ENCODE measurements around the gene ANKRD11. TPM values are rescaled to one million over a fixed set of nuclear protein-coding genes. Genes with fewer than 3 reads are reported as not detected.
A peak's percentile ranks its signal among the peaks of the same experiment; 100 is the strongest.

ANKRD11 gene
- total RNA-seq, 1 donor from 2014 or later, result 63.8 TPM

DNA sequence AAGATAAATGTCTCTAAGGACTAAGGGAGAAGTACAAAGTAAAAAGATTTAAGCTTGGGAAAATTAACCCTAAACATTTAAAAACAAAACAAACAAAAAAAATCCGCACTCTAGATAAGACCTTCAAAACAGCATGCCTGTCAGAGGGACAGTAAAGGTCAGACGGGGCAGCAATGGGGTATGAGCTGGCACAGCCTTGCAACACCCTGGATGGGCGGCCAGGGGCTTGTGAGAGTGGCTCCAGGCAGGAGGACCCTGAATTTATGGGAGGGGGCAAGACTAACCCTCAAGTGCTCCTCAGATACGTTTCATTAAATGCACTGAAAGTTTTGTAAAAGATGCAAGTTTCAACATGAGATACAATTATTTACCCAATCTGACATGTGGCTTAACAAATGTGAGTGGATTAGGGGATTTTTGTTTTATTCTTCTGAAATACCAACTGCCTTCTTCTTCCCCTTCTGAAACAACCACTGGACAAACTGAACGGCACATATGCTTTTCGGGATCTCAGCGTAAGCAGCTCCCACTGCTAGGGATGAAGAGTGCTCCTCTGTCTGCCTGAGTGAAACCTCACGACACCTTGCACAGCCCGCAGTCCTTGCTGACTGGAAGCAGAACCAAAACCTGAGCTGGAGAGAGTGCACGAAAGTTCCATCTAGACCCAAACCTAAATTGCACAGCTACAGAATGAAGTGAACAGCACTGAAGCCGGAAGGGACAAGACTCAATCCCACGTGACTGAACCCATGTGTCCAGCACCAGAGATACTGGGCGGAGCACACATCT lies 128.4 kb downstream of the ANKRD11 start:
- DNase-seq, result no peak
- intact Hi-C loops (cut with micrococcal nuclease), result no loop called here
- Histone ChIP-seq H3K9me3 (replicated peaks) (no peaks in the 10 kb centered on the region), H3K27ac (replicated peaks) (peak overlapping the region; percentile 36), H3K36me3 (no peaks in the 10 kb centered on the region), H3K4me3 (no peak overlapping the region), H3K4me1 (peaks cover 92% of the 10 kb centered on the region), H3K27me3 (ENCODE audit: low read depth) (no peaks in the 10 kb centered on the region)
- TF ChIP-seq, protein P1, sequence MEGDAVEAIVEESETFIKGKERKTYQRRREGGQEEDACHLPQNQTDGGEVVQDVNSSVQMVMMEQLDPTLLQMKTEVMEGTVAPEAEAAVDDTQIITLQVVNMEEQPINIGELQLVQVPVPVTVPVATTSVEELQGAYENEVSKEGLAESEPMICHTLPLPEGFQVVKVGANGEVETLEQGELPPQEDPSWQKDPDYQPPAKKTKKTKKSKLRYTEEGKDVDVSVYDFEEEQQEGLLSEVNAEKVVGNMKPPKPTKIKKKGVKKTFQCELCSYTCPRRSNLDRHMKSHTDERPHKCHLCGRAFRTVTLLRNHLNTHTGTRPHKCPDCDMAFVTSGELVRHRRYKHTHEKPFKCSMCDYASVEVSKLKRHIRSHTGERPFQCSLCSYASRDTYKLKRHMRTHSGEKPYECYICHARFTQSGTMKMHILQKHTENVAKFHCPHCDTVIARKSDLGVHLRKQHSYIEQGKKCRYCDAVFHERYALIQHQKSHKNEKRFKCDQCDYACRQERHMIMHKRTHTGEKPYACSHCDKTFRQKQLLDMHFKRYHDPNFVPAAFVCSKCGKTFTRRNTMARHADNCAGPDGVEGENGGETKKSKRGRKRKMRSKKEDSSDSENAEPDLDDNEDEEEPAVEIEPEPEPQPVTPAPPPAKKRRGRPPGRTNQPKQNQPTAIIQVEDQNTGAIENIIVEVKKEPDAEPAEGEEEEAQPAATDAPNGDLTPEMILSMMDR (IDR thresholded peaks at IDR 0.05; ENCODE audit: borderline replicate concordance), result no peak

DNA sequence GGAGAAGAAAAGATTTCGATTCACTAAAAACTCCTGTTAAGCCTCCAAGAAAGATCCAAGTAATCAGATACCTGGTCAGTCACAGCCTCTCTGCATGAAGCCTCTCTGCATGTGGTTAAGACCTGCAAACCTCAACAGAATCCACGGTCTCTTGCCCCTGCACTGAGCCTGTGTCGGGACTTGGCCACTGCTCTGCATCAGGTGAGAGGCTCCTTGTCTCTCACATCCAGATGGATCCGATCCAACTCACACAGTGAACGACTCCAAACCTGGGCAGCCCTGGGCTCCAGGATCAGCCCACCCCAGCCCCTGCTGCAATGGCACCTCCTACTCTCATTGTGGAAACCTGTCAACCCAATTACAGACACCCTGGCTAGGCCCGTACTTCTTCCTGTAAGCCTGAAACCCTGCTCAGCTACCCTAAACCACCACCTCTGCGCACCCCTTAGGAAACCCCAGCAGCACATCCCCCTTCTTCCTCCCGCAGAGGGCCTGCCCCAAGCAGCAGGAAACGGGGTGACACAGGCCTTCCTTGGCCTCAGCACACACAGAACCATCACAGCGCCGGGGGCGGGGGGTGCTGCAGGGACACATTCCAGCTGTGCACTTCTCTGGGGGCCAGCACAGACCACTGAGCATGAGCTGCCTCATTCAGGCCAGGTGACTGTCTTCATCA lies 129.5 kb downstream of the ANKRD11 start:
- H3K4me1 ChIP-seq, result peaks cover 94% of the 10 kb centered on the region
- H3K9me3 ChIP-seq (replicated peaks), result no peaks in the 10 kb centered on the region
- intact Hi-C loops (cut with micrococcal nuclease), result no loop called here
- H3K27me3 ChIP-seq (ENCODE audit: low read depth), result no peaks in the 10 kb centered on the region
- no peak overlapping the region for H3K4me3 ChIP-seq
- H3K27ac ChIP-seq (replicated peaks), result peak overlapping the region; percentile 36
- no peaks in the 10 kb centered on the region for H3K36me3 ChIP-seq
- TF ChIP-seq, protein P1 (IDR thresholded peaks at IDR 0.05; ENCODE audit: borderline replicate concordance), result no peak
- no peak for DNase-seq

DNA sequence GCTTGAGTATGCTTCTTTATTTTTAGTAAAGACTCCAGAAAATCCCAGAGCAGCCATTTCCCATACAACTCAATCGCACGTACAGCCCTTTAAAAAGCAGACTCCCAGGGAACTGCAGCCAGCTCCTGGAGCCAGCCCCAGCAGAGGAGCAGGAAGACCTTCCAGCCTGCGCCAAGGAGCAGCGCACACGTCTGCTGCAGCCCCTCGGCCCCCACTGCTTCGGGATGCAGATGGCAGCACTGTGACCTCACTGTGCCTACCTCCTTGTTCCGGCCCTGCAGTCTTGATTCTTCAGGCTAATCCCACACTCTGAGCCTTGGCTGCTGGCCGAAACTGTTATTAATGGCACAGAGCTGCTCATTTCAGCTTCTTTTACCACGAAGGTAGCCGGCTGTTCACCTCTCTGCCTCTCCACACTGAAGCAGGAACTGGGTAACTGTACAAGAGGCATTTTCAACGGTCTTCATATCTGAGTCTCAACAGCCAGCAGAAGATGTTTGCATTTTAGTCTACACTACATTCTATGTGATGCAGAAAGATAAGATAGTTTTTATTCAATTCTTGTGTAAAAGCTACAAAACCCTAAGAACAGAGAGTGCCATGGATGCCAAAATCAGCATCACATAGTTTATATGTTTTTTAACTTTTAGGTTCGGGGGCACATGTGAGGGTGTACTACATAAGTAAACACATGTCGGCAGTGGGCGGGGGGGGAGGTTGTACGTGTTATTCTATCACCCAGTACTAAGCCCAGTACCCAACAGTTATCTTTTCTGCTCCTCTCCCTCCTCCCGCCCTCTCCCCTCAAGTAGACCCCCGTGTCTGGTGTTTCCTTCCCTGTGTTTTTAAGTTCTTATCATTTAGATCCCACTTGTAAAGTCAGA lies 130.9 kb downstream of the ANKRD11 start:
- no peaks in the 10 kb centered on the region for H3K9me3 ChIP-seq (replicated peaks)
- peaks cover 98% of the 10 kb centered on the region for H3K4me1 ChIP-seq
- H3K27me3 ChIP-seq (ENCODE audit: low read depth), result no peaks in the 10 kb centered on the region
- no peaks in the 10 kb centered on the region for H3K36me3 ChIP-seq
- DNase-seq, result no peak
- peak overlapping the region; percentile 32 for H3K27ac ChIP-seq (replicated peaks)
- TF ChIP-seq, protein P1 (IDR thresholded peaks at IDR 0.05; ENCODE audit: borderline replicate concordance), result no peak
- intact Hi-C loops (cut with micrococcal nuclease), result no loop called here
- no peak overlapping the region for H3K4me3 ChIP-seq

DNA sequence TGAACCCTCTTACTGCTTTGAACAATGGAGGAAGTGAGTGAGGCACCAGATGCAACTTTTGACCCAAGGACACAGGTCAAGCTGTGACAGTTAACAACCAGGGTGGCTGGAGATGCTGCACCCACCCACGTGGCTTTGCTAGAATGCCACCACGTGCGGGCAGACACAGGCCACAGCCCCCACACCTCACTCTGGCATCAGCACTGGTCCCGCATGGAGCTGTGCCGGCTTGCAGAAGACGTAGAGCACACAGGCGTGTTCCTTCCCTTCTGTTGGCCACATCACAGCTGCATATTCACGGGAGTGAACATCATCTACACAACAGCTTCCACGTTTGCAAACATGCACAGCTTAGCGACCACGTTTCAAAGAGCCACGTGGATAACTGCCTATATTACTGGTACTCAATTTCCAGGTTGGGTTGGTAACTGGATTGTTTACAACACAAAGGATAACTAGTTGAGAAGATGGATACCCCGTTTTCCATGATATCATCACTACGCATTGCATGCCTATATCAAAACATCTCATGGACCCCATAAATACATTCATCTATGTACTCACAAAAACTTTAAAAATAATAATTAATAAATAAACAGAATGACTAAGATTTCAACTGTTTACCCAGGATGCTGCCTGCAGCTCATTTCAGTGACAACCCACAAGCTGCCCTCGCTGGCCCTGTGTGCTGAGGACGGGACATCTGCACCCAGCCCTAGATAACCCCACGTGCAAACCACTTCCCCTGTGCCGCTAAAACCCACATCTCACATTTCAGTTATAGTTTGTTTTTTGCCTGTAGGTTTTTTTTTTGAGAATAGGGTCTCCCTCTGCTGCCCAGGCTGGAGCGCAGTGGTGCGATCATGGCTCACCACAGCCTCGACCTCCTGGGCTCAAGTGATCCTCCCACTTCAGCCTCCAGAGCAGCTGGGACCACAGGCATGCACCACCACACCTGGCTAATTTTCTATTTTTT lies 132.0 kb downstream of the ANKRD11 start:
- TF ChIP-seq, protein P1 (IDR thresholded peaks at IDR 0.05; ENCODE audit: borderline replicate concordance), result no peak

More for the DNA sequence above, 132.0 kb downstream of the ANKRD11 start:
- Histone ChIP-seq H3K27me3 (ENCODE audit: low read depth) (no peaks in the 10 kb centered on the region), H3K27ac (replicated peaks) (peak overlapping the region; percentile 53), H3K4me1 (peaks cover 98% of the 10 kb centered on the region), H3K9me3 (replicated peaks) (no peaks in the 10 kb centered on the region), H3K4me3 (no peak overlapping the region), H3K36me3 (no peaks in the 10 kb centered on the region)
- intact Hi-C loops (cut with micrococcal nuclease), result no loop called here
- no peak for DNase-seq
